GM19238 (cell line): ENCODE measurements around the gene HOXB3.

Experiments used
- DNase-seq: peaks from one replicate; pipeline ENCODE4 v3.0.0; 2011; ENCODE audit warnings: low spot score; ENCODE audit not compliant: insufficient read length

Gene HOXB3

DNA sequence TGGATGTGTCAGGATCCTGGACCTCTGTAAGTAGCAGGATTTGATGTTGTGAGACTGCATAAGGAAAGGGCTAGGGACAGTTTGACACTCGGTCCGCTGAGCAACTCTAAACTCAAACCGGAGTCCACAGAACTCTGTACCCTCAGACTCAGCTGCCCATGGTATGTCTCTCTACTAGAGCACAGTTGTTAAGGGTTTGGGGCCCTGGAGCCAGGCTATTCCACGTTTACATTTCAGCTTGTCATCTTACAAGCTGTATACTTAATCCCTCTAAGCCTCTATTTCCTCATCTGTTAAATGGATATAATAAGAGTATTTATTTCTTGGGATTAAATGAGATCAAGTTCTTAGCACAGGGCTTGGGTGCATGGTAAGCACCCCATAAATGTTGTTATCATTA lies 87.1 kb downstream of the HOXB3 start:
- DNase-seq, result no peak

GRCh38 chr17:48502312-48502711 lies 87.7 kb downstream of the HOXB3 start:
- no peak for DNase-seq

- no peak for DNase-seq
Measured at GRCh38 chr17:48500435-48501426, 89.3 kb downstream of the HOXB3 start.

GRCh38 chr17:48499735-48500434 lies 90.2 kb downstream of the HOXB3 start:
- no peak for DNase-seq

GRCh38 chr17:48499248-48499647 lies 90.8 kb downstream of the HOXB3 start:
- no peak for DNase-seq
